ENCODE data around the gene AARSD1.

GRCh38 chr17:42946812-42947211, 17.4 kb downstream of the AARSD1 start:
- TF ChIP-seq EZH2phosphoT487 (IDR thresholded peaks at IDR 0.05; ENCODE audit: unreplicated experiment) (no peak), REST (IDR thresholded peaks at IDR 0.05; ENCODE audit: unreplicated experiment) (no peak), CTCF (conservative IDR thresholded peaks at IDR 0.05; ENCODE audit: low read depth in 2 of 2) (no peak), EZH2 (IDR thresholded peaks at IDR 0.05; ENCODE audit: low read depth, unreplicated experiment) (no peak), JUNB (IDR thresholded peaks at IDR 0.05; ENCODE audit: unreplicated experiment) (no peak), ZNF462 (CRISPR knock-in tag; IDR thresholded peaks at IDR 0.05) (no peak), POLR2AphosphoS5 (IDR thresholded peaks at IDR 0.05; ENCODE audit: low read depth) (no peak), CREB1 (CRISPR knock-in tag; IDR thresholded peaks at IDR 0.05; ENCODE audit: low read depth) (no peak), ETS1 (IDR thresholded peaks at IDR 0.05) (no peak), ZNF331 (CRISPR knock-in tag; IDR thresholded peaks at IDR 0.05; ENCODE audit: low read depth) (no peak)

Data from GM23338 (cell line).